CD4-positive, alpha-beta T cell (primary cell): ENCODE results near the gene NRROS. TPM values are rescaled to one million over a fixed set of nuclear protein-coding genes. Genes with fewer than 3 reads are reported as not detected.

ENCODE experiments used
- ATAC-seq: fragments of 200-7000 bp; cut with Tn5 transposase; one replicate; pipeline ENCODE4 v1.10.0; 2022; ENCODE audit warnings: mild to moderate bottlenecking; ENCODE audit not compliant: poor library complexity
- CTCF ChIA-PET: fragments of 350-600 bp; sonication (Branson Sonifier 250); formaldehyde crosslinking; loops from one replicate; lab custom pipeline; 2021; ENCODE audit warnings: antibody characterized with exemption, inconsistent platforms; lab: Charles Lee
- POLR2A ChIA-PET: fragments of 350-600 bp; sonication (Branson Sonifier 250); formaldehyde crosslinking; loops from one replicate; lab custom pipeline; 2021; ENCODE audit warnings: antibody characterized with exemption, inconsistent platforms; lab: Charles Lee
- DNase-seq, 14 experiments: peaks; one replicate each; pipeline ENCODE4 v3.0.0-alpha.2; 2013 to 2020; ENCODE audit warnings: mixed read lengths in 2 of 14
- H3K27ac ChIP-seq, 2 donors: one replicate each; pipeline versions ENCODE4 v1.5.1 to v1.7.0; 2013; ENCODE audit warnings: low read length in 2 of 2, low read depth in 1 of 2, mild to moderate bottlenecking in 1 of 2
- H3K27me3 ChIP-seq, 2 experiments: 1 replicate in 1 of 2; 2 replicates in 1 of 2; pipeline versions ENCODE4 v1.6.1 to v1.7.0; 2013; ENCODE audit warnings: low read length in 2 of 2, control low read depth in 1 of 2, mild to moderate bottlenecking in 1 of 2, moderate library complexity in 1 of 2; ENCODE audit not compliant: insufficient read depth in 2 of 2, control insufficient read depth in 1 of 2
- H3K36me3 ChIP-seq: one replicate; pipeline ENCODE4 v1.6.1; 2013; ENCODE audit warnings: low read length, control low read depth; ENCODE audit not compliant: insufficient read depth
- H3K4me1 ChIP-seq: one replicate; pipeline ENCODE4 v1.6.1; 2013; ENCODE audit warnings: low read length, control low read depth; ENCODE audit not compliant: insufficient read depth
- H3K4me3 ChIP-seq: one replicate; pipeline ENCODE4 v1.5.1; 2013; ENCODE audit warnings: mild to moderate bottlenecking, low read length, moderate library complexity
- H3K9me3 ChIP-seq, 2 experiments: 1 replicate in 1 of 2; 2 replicates in 1 of 2; pipeline versions ENCODE4 v1.6.1 to v1.7.0; 2013; ENCODE audit warnings: low read length in 2 of 2, mild to moderate bottlenecking in 2 of 2, control low read depth in 1 of 2, moderate library complexity in 1 of 2; ENCODE audit not compliant: control insufficient read depth in 1 of 2, insufficient read depth in 1 of 2
- H3K27ac Mint-ChIP-seq: one replicate; pipeline ENCODE4 v1.8.0; 2020; ENCODE audit warnings: mixed read lengths
- H3K27me3 Mint-ChIP-seq: one replicate; pipeline ENCODE4 v1.8.0; 2021; ENCODE audit warnings: mixed read lengths
- H3K36me3 Mint-ChIP-seq: one replicate; pipeline ENCODE4 v1.8.0; 2021; ENCODE audit warnings: low read depth, mixed read lengths
- H3K4me1 Mint-ChIP-seq: one replicate; pipeline ENCODE4 v1.8.0; 2021; ENCODE audit warnings: low read depth, mixed read lengths
- H3K4me3 Mint-ChIP-seq: one replicate; pipeline ENCODE4 v1.8.0; 2020; ENCODE audit warnings: mild to moderate bottlenecking, mixed read lengths
- H3K9me3 Mint-ChIP-seq: one replicate; pipeline ENCODE4 v1.8.0; 2020; ENCODE audit warnings: mixed read lengths
- intact Hi-C, 2 experiments: fragments of 100-400 bp; cut with DNase I in 1 of 2; cut with micrococcal nuclease in 1 of 2; formaldehyde crosslinking; loops; one replicate each; pipeline versions ENCODE4 v1.15.1 to v1.9.0; 2023 to 2025; cut with DNase I, micrococcal nuclease
- total RNA-seq, 174 experiments: library from RNA in 2 of 174; stranded (reverse) in 2 of 174; gene quantifications; one replicate each; pipeline ENCODE4 v1.2.3 and lab custom pipeline; 2021 to 2026
- TF ChIP-seq, protein P1 (sequence below): fragments of 200-600 bp; IDR thresholded peaks from one replicate; pipeline ENCODE4 v1.8.0; 2022; ENCODE audit warnings: antibody characterized with exemption, mild to moderate bottlenecking

NRROS gene
- total RNA-seq, 2 experiments from 2014 or later: 7.4 to 8.4 TPM

DNA sequence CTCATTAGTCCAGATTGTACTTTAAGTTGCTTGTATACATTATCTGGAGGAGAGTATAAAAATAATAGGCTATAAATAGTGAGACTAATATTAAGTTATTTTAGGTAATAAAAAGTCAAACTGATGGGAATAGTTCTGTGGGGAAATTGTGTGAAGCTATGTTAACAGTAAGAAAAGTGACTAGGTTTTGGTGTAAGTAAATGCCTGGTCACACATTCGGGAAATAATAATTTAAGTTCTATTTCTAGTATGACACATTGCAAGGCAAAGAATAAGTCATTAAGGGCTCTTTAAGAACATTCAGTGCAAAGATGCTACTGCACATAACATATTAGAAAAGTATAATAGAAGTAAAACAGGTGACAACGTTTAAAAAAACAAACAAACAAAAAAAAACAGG lies 18.8 kb upstream of the NRROS start:
- ChIA-PET CTCF (no interaction called here), POLR2A (interaction anchor here (1.2 kb wide), 1 partner anchor 64 kb away, joined by 3 read pairs; no protein-coding TSS in a partner anchor)
- no peaks in the 10 kb centered on the region for H3K27me3 Mint-ChIP-seq
- H3K4me1 Mint-ChIP-seq: peaks cover 18% of the 10 kb centered on the region
- H3K27ac ChIP-seq: no peak overlapping the region
- intact Hi-C loops: no loop called here
- no peak overlapping the region for H3K4me3 ChIP-seq
- H3K36me3 Mint-ChIP-seq: no peaks in the 10 kb centered on the region
- TF ChIP-seq, protein P1, sequence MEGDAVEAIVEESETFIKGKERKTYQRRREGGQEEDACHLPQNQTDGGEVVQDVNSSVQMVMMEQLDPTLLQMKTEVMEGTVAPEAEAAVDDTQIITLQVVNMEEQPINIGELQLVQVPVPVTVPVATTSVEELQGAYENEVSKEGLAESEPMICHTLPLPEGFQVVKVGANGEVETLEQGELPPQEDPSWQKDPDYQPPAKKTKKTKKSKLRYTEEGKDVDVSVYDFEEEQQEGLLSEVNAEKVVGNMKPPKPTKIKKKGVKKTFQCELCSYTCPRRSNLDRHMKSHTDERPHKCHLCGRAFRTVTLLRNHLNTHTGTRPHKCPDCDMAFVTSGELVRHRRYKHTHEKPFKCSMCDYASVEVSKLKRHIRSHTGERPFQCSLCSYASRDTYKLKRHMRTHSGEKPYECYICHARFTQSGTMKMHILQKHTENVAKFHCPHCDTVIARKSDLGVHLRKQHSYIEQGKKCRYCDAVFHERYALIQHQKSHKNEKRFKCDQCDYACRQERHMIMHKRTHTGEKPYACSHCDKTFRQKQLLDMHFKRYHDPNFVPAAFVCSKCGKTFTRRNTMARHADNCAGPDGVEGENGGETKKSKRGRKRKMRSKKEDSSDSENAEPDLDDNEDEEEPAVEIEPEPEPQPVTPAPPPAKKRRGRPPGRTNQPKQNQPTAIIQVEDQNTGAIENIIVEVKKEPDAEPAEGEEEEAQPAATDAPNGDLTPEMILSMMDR: no peak
- no peak for DNase-seq
- no peaks in the 10 kb centered on the region for H3K27me3 ChIP-seq
- H3K36me3 ChIP-seq: no peaks in the 10 kb centered on the region
- no peak overlapping the region for H3K4me3 Mint-ChIP-seq
- H3K27ac Mint-ChIP-seq: no peak overlapping the region
- peaks cover 26% of the 10 kb centered on the region for H3K4me1 ChIP-seq
- no peaks in the 10 kb centered on the region for H3K9me3 Mint-ChIP-seq
- H3K9me3 ChIP-seq: no peaks in the 10 kb centered on the region
- ATAC-seq: no peak

GRCh38 chr3:196621611-196622010 lies 17.9 kb upstream of the NRROS start:
- no peak overlapping the region for H3K27ac ChIP-seq
- CTCF ChIA-PET: interaction anchor here (1.1 kb wide), 1 partner anchor 12 kb away, joined by 5 read pairs; no protein-coding TSS in a partner anchor
- no peaks in the 10 kb centered on the region for H3K9me3 ChIP-seq
- H3K27me3 Mint-ChIP-seq: no peaks in the 10 kb centered on the region
- ATAC-seq (no peak), DNase-seq (no peak)
- peaks cover 26% of the 10 kb centered on the region for H3K4me1 ChIP-seq
- no peaks in the 10 kb centered on the region for H3K9me3 Mint-ChIP-seq
- H3K4me3 ChIP-seq: no peak overlapping the region
- H3K36me3 Mint-ChIP-seq: no peaks in the 10 kb centered on the region
- peaks cover 18% of the 10 kb centered on the region for H3K4me1 Mint-ChIP-seq
- POLR2A ChIA-PET: interaction anchor here (1.2 kb wide), 1 partner anchor 64 kb away, joined by 3 read pairs; no protein-coding TSS in a partner anchor
- intact Hi-C loops: no loop called here
- no peaks in the 10 kb centered on the region for H3K27me3 ChIP-seq
- TF ChIP-seq, protein P1: no peak
- H3K36me3 ChIP-seq: no peaks in the 10 kb centered on the region
- H3K27ac Mint-ChIP-seq: no peak overlapping the region
- H3K4me3 Mint-ChIP-seq: no peak overlapping the region

DNA sequence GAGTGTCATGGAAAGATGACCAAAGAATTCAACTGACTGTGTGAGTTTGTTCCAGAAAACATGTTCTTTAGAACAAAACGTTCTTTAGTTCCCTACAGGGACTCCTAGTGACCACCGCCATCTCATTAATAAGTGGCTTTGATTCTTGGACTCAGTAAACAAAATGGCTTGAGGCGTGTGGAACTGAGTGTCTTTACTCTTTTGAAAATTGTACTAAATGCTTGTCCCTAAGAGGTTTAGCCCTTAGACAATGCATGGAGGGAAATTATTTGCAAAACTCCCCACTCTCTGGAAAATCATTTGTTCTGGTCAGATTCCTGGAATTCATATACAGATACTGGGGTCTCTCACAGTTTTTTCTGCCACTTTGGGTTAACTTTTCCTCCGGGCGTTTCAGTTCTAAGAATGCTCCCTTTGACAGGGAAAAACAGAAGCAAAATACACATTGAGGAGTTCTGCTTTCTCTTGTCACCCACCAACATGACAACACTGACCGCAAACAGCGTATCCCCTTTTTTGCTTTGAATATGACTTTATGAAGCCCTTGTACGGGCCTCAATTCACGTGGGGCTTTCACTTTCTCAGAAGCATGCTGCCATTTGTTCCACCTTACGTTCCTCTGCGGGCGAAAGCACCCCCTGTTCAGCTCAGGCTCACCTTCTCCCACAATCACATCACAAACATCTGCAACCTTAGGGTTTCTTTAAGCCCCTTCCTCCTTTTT lies 15.3 kb upstream of the NRROS start:
- CTCF ChIA-PET: interaction anchor here (1.7 kb wide), 1 partner anchor 15 kb away, joined by 3 read pairs; no protein-coding TSS in a partner anchor
- Histone ChIP-seq H3K27me3 (no peaks in the 10 kb centered on the region), H3K27ac (no peak overlapping the region), H3K9me3 (no peaks in the 10 kb centered on the region), H3K4me3 (peak overlapping the region; percentile 41), H3K4me1 (peaks cover 32% of the 10 kb centered on the region), H3K36me3 (no peaks in the 10 kb centered on the region)
- Mint-ChIP-seq H3K4me1 (peaks cover 18% of the 10 kb centered on the region), H3K4me3 (peak overlapping the region; percentile 89), H3K27ac (peak overlapping the region; percentile 83), H3K9me3 (no peaks in the 10 kb centered on the region), H3K27me3 (no peaks in the 10 kb centered on the region), H3K36me3 (no peaks in the 10 kb centered on the region)
- DNase-seq (peak in 4 of 14 experiments; percentile 31 to 62 (median 52)), ATAC-seq (peak; percentile 57)
- TF ChIP-seq, protein P1: no peak
- intact Hi-C loops: no loop called here
- POLR2A ChIA-PET: no interaction called here
